HuH-7.5 (cell line): ENCODE data around the gene SENP8.
"Not testable (repeated sequence)": the region's sequence is repeated elsewhere in the genome, so short reads cannot be mapped to it uniquely, and the experiment has no call there.

Source experiments
- DNase-seq: peaks from one replicate; pipeline ENCODE4 v3.0.0; 2011; ENCODE audit warnings: low spot score

The SENP8 gene

DNA sequence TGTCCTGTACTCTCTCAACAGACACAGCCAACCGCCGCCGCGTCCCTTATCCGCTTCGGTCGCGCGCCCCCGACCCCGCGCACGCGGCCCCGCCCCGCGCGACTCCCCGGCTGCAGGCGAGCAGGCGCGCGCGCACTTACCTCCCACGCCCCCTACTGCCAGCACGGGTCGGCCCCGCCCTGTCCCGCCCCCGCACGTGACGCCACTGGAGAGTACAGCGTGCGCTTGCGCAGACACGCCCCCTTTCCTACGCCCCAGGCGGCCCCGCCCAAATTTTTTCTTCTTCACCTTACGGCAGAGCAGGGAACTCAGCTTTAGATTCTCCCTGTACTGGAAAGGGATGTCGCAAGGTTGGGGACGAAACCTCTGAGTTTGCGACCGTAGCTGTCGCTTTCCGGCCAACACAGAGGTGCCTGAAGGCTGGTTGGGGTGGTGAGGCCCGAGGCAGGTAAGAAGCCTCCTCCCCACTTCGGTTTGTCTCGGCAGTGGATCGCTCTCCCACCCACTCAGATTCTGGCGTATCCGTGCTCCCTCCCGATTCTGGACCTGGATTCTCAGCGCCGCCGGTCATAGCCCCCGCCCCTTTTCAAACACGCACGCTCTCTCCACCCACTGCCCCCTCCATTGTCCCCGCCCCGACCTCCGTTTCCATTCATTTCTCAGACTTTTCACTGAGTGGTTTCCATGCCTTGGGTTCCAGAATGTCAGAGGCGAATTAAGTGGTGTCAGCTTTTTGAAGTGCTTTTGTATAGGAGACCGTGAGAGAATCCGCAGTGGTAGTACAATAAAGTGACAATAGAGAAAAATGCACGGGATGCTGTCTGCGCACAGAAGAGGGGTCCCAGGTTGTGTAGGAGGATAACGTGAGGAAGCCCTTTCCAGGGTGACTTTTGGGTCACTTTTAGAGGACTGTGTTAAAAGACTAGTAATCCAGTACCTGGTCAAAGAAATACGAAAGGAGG, at the start of gene SENP8, which contains the start of gene MYO9A:
Gene SENP8, plus strand, starts transcription at position 387 of the 962 bp plus-strand sequence. CDS start 21,221 bp downstream, outside the sequence.
Gene MYO9A, minus strand, starts transcription at position 134 of the 962 bp plus-strand sequence. CDS start 71,587 bp downstream, outside the sequence.
- peak; percentile 96 for DNase-seq

DNA sequence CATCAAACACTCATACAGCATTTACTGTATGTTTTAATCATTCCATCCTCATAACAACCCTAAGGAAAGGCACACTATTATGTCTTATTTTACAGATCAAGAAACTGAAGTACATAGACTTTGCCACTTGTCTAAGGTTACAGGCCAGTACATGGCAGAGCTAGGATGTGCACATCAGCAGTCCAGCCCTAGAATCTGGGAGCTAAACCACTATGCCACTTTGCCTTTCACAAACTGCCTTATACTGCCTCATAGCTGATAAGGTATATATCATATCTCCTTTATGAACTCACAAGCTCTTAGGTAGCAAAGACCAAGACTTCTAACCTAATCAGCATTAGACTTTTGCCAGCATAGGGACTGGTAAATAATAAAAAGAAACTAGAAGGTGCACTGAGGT, 49.3 kb upstream of the SENP8 start:
- peak; percentile 25 for DNase-seq

DNA sequence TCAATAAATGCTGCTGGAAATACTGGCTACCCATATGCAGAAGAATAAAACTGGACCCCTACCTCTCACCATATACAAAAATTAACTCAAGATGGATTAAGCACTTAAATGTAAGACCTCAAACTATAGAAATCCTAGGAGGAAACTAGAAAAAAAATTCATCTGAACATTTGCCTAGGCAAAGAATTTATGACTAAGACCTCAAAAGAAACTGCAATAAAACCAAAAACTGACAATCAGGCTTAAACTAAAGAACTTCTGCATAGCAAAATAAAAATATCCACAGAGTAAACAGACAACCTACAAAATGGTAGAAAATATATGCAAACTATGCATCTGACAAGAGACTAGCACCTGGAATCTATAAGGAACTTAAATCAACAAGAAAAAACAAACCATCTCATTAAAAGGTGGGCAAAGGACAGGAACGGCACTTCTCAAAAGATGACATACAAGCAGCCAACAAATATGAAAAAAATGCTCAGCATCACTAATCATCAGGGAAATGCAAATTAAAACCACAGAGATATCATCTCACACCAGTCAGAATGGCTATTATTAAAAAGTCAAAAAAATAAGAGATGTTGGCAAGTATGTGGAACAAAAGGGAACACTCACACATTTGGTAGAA, 47.3 kb upstream of the SENP8 start:
- no peak for DNase-seq

DNA sequence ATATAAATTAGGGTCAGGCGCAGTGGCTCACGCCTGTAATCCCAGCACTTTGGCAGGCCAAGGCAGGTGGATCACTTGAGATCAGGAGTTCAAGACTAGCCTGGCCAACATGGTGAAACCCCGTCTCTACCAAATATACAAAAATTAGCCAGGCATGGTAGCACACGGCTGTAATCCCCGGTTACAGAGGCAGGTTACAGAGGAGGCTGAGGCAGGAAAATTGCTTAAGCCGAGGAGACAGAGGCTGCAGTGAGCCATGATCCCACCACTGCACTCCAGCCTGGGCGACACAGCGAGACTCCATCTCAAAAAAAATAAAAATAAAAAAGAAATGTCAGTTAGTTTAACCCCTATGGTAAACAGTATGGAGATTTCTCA, 46.8 kb upstream of the SENP8 start:
- DNase-seq, result not testable (repeated sequence)

GRCh38 chr15:72074335-72075060, 43.7 kb upstream of the SENP8 start:
- DNase-seq, result no peak

- DNase-seq, result no peak
These were observed 40.3 kb upstream of the SENP8 start for GRCh38 chr15:72077950-72078349.

- DNase-seq, result no peak
These were observed 39.3 kb upstream of the SENP8 start for GRCh38 chr15:72078887-72079286.

GRCh38 chr15:72082176-72082575, 36.0 kb upstream of the SENP8 start:
- no peak for DNase-seq

DNA sequence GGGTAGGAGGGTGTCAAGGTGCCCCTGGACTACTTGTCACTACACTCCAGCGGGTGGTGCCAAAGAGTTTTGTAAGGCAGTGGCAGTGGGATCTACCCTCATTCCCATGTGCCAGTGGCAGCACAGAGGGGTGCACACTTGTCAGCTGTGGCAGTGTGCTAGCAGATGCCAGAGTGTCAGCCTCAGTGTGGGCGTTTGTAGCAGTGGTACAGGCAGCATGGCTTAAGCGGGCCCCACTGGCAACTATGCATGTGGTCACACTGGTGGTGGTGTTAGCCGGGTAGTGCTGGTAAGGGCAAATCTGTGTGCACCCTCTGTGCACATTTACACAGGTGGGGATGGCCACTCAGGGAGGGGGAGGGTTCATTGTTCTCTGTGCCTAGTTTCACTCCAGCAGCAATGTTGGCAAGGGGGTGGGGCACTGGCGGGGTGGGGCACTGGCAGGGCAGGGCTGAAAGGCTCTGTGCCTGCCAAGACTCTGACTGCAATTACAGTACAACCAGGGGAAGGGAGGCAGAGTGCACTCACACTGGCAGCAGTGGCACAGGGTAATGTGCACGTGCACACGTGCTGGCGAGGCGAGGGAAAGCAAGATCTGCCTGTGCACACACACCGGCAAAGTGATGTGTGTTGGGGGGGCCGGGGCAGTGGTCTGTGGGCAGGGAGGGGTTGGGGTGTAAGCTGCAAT, 32.0 kb upstream of the SENP8 start:
- DNase-seq, result no peak

GRCh38 chr15:72086920-72087648, 31.1 kb upstream of the SENP8 start:
- no peak for DNase-seq

DNA sequence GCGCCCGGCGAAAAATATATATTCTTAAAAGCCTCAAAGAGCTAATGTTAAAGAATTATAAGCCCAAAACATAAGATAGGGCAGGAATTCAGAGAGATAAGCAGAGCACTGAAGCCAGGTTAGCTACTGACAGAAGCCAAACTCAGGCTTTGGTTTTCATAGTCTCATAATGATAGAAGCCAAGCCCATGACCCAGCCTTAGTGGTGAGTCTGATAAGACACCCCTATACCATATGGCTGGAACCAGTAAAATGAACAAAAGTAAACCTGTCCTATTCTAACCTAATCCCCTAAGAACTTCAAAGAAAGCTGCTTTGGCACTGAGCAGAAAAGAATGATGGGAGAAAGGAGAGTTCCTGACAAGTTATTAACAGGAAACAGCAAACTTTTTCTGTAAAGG, 26.2 kb upstream of the SENP8 start:
- no peak for DNase-seq

DNA sequence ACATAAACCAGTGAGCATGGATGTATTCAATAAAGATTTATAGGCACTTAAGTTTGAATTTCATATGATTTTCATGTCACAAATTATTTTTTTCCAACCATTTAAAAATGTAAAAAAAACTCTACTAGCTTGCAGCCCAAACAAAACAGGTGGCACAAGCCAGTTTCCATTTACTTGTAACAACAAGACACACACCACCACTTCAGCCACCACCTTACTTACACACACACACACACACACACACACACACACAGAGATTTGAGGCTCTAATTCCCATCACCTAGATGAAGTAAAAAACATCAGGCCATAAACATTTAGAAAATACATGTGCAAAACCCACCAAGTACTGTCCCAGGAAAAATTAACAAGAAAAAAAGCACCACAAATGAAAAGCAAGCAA, 25.5 kb upstream of the SENP8 start:
- no peak for DNase-seq

DNA sequence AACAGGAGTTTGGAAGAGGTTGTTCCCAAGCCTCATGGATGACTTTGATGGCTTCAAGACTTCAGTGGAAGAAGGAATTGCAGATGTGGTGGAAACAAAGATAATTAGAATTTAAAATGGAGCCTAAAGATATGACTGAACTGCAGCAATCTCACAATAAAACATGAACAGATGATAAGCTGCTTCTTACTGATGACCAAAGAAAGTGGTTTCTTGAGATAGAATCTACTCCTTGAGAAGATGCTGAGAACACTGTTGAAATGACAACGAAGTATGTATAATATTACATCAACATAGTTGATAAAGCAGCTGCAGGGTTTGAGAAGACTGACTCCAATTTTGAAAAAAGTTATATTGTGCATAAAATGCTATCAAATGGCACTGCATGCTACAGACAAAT, 21.4 kb upstream of the SENP8 start:
- DNase-seq, result no peak

- no peak for DNase-seq
These were observed 20.2 kb upstream of the SENP8 start for GRCh38 chr15:72098040-72098439.

DNA sequence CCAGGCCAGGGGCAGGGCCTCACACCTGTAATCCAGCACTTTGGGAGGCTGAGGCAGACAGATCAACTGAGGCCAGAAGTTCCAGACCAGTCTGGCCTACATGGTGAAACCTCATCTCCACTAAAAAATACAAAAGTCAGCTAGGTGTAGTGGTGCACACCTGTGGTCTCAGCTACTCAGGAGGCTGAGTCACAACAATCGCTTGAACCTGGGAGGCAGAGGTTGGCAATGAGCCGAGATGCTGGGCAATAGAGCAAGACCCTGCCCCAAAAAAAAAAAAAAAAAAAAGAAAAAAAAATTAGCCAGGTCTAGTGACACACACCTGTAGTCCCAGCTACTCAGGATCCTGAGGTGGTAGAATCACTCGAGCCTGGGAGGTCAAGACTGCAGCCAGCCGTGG, 19.0 kb upstream of the SENP8 start:
- DNase-seq, result no peak

DNA sequence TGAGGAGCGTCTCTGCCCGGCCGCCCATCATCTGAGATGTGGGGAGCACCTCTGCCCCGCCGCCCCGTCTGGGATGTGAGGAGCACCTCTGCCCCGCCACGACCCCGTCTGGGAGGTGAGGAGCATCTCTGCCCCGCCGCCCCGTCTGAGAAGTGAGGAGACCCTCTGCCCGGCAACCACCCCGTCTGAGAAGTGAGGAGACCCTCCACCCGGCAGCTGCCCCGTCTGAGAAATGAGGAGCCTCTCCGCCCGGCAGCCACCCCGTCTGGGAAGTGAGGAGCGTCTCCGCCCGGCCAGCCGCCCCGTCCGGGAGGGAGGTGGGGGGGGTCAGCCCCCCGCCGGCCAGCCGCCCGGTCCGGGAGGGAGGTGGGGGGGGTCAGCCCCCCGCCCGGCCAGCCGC, 17.7 kb upstream of the SENP8 start:
- DNase-seq, result not testable (repeated sequence)

DNA sequence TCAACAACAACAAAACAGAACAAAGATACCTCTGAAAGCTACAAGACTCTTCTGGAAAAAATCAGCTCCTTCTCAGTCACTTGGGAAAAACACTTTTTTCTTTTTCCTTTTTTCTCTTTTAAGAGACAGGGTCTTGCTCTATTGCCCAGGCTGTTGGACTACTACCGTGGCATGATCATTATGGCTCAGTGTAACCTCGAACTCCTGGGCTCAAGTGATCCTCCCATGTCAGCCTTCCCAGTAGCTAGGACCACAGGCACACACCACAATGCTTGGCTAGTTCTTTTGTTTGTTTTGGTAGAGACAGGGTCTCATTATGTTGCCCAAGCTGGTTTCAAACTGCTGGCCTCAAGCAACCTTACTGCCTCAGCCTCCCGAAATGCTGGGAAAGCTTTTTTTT, 13.1 kb upstream of the SENP8 start:
- no peak for DNase-seq

GRCh38 chr15:72106068-72106467, 12.1 kb upstream of the SENP8 start:
- DNase-seq, result no peak

- DNase-seq, result peak; percentile 48
These were observed 7.8 kb upstream of the SENP8 start for GRCh38 chr15:72110355-72110754.

DNA sequence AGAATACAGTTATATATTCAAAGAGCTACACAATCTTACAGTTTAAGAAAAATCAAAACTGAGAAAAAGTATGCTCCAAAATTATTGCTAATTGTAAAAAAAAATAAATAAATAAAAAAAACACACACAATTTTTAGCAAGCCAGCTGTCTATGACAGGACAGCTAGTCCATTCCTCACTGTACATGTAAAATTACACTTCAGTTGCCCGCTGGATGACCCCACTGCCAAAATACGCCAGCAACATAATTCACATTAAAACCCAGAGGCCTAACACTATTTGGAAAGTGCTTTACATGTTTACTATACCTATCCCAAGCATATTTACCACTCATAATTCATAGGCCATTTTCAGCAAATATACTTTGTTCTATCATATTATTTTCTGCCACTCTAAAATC, 6.1 kb upstream of the SENP8 start:
- no peak for DNase-seq

- no peak for DNase-seq
These were observed 5.4 kb upstream of the SENP8 start for GRCh38 chr15:72112805-72113204.
